Karpas-422 (cell line): ENCODE measurements around the gene WASL. TPM values are rescaled to one million over a fixed set of nuclear protein-coding genes. Genes with fewer than 3 reads are reported as not detected.

Experiments
- DNase-seq: peaks from one replicate; pipeline ENCODE4 v3.0.0-alpha.2; 2015
- H2AFZ ChIP-seq: fragments of 200-600 bp; sonication (generic); 2 replicates; pipeline ENCODE4 v1.6.1; 2014; ENCODE audit warnings: antibody characterized with exemption, low read length, mixed read lengths
- H3K27ac ChIP-seq: fragments of 200-600 bp; sonication (generic); 2 replicates; pipeline ENCODE4 v1.5.1; 2014; ENCODE audit warnings: mild to moderate bottlenecking, low read length, moderate library complexity
- H3K27me3 ChIP-seq: fragments of 200-600 bp; sonication (generic); 2 replicates; pipeline ENCODE4 v1.6.1; 2014; ENCODE audit warnings: low read length, mixed read lengths
- H3K36me3 ChIP-seq: fragments of 200-600 bp; sonication (generic); 2 replicates; pipeline ENCODE4 v1.6.1; 2014; ENCODE audit warnings: low read length, mixed read lengths; ENCODE audit not compliant: insufficient read depth
- H3K4me1 ChIP-seq: fragments of 200-600 bp; sonication (generic); 2 replicates; pipeline ENCODE4 v1.6.1; 2014; ENCODE audit warnings: mild to moderate bottlenecking, low read length, mixed read lengths
- H3K4me2 ChIP-seq: fragments of 200-600 bp; sonication (generic); 2 replicates; pipeline ENCODE4 v1.6.1; 2014; ENCODE audit warnings: low read length, low read depth, mild to moderate bottlenecking; ENCODE audit not compliant: poor library complexity, severe bottlenecking
- H3K4me3 ChIP-seq: fragments of 200-600 bp; sonication (generic); 2 replicates; pipeline ENCODE4 v1.5.1; 2014; ENCODE audit warnings: mild to moderate bottlenecking, antibody characterized with exemption, low read length, mixed read lengths
- H3K79me2 ChIP-seq: fragments of 200-600 bp; sonication (generic); 2 replicates; pipeline ENCODE4 v1.6.1; 2014; ENCODE audit warnings: mild to moderate bottlenecking, low read length, mixed read lengths
- H3K9ac ChIP-seq: fragments of 200-600 bp; sonication (generic); 2 replicates; pipeline ENCODE4 v1.6.0; 2014; ENCODE audit warnings: low read length
- H3K9me2 ChIP-seq: fragments of 200-600 bp; sonication (generic), shearing (Covaris generic); replicated peaks from 2 replicates; pipeline ENCODE4 v1.6.0; 2014; ENCODE audit warnings: mild to moderate bottlenecking, low read length, moderate library complexity; ENCODE audit not compliant: insufficient read depth
- H3K9me3 ChIP-seq: fragments of 300-700, 200-600 bp; sonication (generic); 2 replicates; pipeline ENCODE4 v1.6.1; 2014; ENCODE audit warnings: low read length, mixed read lengths
- H4K20me1 ChIP-seq: fragments of 200-600 bp; sonication (generic); 2 replicates; pipeline ENCODE4 v1.6.1; 2014; ENCODE audit warnings: mild to moderate bottlenecking, antibody characterized with exemption, low read length, low read depth; ENCODE audit not compliant: insufficient read depth
- total RNA-seq: library from RNA; depleted of rRNA; stranded (reverse); fragments of >200 nt; shearing (Covaris generic); gene quantifications from 2 replicates; pipeline ENCODE4 v1.2.3, GENCODE V29; 2014; ENCODE audit warnings: low replicate concordance

The WASL gene
- total RNA-seq, 1 experiment from 2014 or later, result 12.1 TPM

DNA sequence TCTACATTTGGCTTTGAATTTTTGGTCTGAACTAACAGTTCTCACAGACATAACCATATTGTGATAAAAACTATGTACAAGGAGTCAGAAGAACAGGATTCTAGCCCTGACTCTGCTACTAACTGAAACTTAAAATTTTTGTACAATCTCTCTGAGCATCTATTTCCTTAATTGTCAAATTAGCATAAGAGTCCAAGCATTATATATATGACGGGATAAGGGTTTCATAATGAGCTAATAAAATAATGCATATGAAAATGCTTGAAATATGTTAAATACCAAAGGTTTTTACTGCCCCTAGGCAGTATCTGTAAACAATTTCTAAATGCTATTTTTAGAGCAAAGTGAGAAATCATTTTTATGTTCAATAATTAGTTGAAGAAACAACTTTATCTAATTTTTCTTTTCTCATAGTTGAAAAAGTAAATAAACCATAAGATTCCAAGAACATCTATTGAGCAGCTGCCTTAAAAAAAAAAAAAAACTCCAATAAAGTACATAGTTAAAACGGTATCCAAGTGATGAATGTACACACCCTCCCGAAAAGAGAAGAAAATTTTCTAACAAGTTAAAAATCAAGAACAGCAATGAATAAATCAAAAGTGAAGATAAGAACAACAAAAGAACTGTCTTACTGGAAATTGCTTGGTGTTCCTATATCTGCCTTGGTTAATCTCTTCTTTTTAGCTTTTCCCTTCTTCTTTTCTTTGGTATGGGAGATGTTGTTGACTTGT is 52.7 kb downstream of the WASL start:
- Histone ChIP-seq H3K27me3 (no peaks in the 10 kb centered on the region), H3K79me2 (peaks cover 32% of the 10 kb centered on the region), H3K4me1 (no peaks in the 10 kb centered on the region), H3K9me2 (no peaks in the 10 kb centered on the region), H2AFZ (no peak overlapping the region), H3K27ac (no peak overlapping the region), H3K4me3 (no peak overlapping the region), H3K9me3 (no peaks in the 10 kb centered on the region), H3K36me3 (peaks cover 41% of the 10 kb centered on the region; the same call in 1 of the 2 replicates), H3K9ac (no peak overlapping the region), H3K4me2 (no peak overlapping the region), H4K20me1 (no peaks in the 10 kb centered on the region)
- DNase-seq, result no peak

GRCh38 chr7:123692471-123692877 is 56.3 kb downstream of the WASL start:
- H3K27ac ChIP-seq, result no peak overlapping the region
- H4K20me1 ChIP-seq, result no peaks in the 10 kb centered on the region
- H3K4me2 ChIP-seq, result no peak overlapping the region
- H3K36me3 ChIP-seq, result peaks cover 42% of the 10 kb centered on the region; the same call in 1 of the 2 replicates
- H3K4me3 ChIP-seq, result no peak overlapping the region
- H3K4me1 ChIP-seq, result no peaks in the 10 kb centered on the region
- no peak for DNase-seq
- no peak overlapping the region for H2AFZ ChIP-seq
- H3K9me3 ChIP-seq, result no peaks in the 10 kb centered on the region
- peaks cover 19% of the 10 kb centered on the region for H3K79me2 ChIP-seq
- no peaks in the 10 kb centered on the region for H3K27me3 ChIP-seq
- H3K9ac ChIP-seq, result no peak overlapping the region
- no peaks in the 10 kb centered on the region for H3K9me2 ChIP-seq

DNA sequence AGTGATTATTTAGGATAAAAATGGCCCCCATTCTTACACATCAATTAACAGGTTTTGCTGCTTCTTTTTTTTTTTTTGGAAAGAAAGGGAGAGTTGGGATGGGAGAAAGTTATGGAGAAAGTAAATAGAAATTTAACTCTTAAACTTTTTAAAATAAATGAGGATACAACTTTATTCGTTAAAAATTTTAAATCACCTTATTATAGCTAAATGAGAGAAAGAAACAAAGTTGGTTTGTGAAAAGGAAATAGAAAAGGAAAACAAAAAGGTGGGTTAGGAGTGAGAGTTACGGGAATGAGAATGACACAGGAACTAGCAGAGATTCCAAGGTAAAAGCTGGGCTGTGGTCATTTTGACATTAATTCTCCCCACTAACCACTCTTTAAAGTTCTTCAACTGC is 58.3 kb downstream of the WASL start:
- H3K4me1 ChIP-seq, result peaks cover 2% of the 10 kb centered on the region
- no peak overlapping the region for H3K4me2 ChIP-seq
- peaks cover 6% of the 10 kb centered on the region; the same call in 1 of the 2 replicates for H3K79me2 ChIP-seq
- H3K36me3 ChIP-seq, result peaks cover 39% of the 10 kb centered on the region; the same call in 1 of the 2 replicates
- no peaks in the 10 kb centered on the region for H3K9me3 ChIP-seq
- H3K27me3 ChIP-seq, result no peaks in the 10 kb centered on the region
- H3K9me2 ChIP-seq, result no peaks in the 10 kb centered on the region
- no peak overlapping the region for H3K9ac ChIP-seq
- no peaks in the 10 kb centered on the region for H4K20me1 ChIP-seq
- no peak for DNase-seq
- H3K27ac ChIP-seq, result no peak overlapping the region
- H3K4me3 ChIP-seq, result no peak overlapping the region
- H2AFZ ChIP-seq, result no peak overlapping the region

DNA sequence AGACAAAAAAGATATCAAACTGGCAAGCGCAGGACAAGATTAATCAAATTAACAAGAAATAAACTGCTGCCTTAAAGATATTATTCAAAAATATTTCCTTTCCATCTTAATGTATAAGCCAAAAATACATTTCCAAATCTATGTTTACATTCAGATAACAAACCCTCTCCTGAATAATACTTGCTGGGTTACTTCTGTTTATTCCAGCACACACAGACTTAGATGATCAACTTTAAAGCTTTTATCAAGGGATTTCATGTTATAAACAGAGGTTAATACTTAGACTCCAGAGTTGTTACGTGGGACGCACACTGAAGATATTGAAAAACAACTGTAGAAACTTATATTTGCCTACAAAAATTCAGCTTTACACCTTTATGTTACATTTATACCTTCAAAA is 59.6 kb downstream of the WASL start:
- H3K27ac ChIP-seq, result no peak overlapping the region
- no peak for DNase-seq
- H3K27me3 ChIP-seq, result no peaks in the 10 kb centered on the region
- H3K4me3 ChIP-seq, result no peak overlapping the region
- peaks cover 6% of the 10 kb centered on the region; the same call in 1 of the 2 replicates for H3K79me2 ChIP-seq
- H4K20me1 ChIP-seq, result no peaks in the 10 kb centered on the region
- H3K9me3 ChIP-seq, result no peaks in the 10 kb centered on the region
- H3K36me3 ChIP-seq, result peaks cover 35% of the 10 kb centered on the region; the same call in 1 of the 2 replicates
- peaks cover 10% of the 10 kb centered on the region for H3K4me1 ChIP-seq
- H3K9ac ChIP-seq, result no peak overlapping the region
- H2AFZ ChIP-seq, result no peak overlapping the region
- no peaks in the 10 kb centered on the region for H3K9me2 ChIP-seq
- H3K4me2 ChIP-seq, result no peak overlapping the region

GRCh38 chr7:123687727-123688126 is 61.1 kb downstream of the WASL start:
- H3K27me3 ChIP-seq, result no peaks in the 10 kb centered on the region
- no peak overlapping the region for H3K4me2 ChIP-seq
- H3K79me2 ChIP-seq, result peaks cover 6% of the 10 kb centered on the region; the same call in 1 of the 2 replicates
- H3K9me3 ChIP-seq, result no peaks in the 10 kb centered on the region
- H3K9me2 ChIP-seq, result no peaks in the 10 kb centered on the region
- no peak overlapping the region for H3K9ac ChIP-seq
- H3K36me3 ChIP-seq, result peaks cover 33% of the 10 kb centered on the region; the same call in 1 of the 2 replicates
- H3K4me1 ChIP-seq, result peaks cover 10% of the 10 kb centered on the region
- H2AFZ ChIP-seq, result no peak overlapping the region
- DNase-seq, result no peak
- H4K20me1 ChIP-seq, result no peaks in the 10 kb centered on the region
- no peak overlapping the region for H3K27ac ChIP-seq
- H3K4me3 ChIP-seq, result no peak overlapping the region

DNA sequence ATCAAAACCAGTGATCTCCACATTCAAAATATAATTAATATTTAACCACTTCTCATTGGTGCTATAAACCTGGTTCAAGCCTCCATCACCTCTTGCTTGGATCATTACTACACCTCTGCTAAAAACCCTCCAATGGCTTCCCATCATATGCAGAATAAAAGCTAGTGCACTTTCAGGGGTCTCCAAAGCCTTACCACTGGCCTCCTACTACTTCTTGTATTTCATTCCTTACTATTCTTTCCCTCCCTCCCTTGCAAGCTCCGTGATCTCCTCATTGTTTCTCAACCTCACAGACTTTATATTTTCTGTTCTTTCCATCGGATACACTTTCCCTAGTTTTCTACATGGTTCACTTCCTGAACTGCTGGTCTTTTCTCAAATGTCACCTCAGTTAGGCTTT is 61.6 kb downstream of the WASL start:
- DNase-seq, result no peak
- Histone ChIP-seq H3K9ac (no peak overlapping the region), H3K27me3 (no peaks in the 10 kb centered on the region), H2AFZ (no peak overlapping the region), H3K9me2 (no peaks in the 10 kb centered on the region), H3K79me2 (peaks cover 6% of the 10 kb centered on the region; the same call in 1 of the 2 replicates), H3K4me1 (peaks cover 10% of the 10 kb centered on the region), H3K9me3 (no peaks in the 10 kb centered on the region), H3K36me3 (peaks cover 29% of the 10 kb centered on the region; the same call in 1 of the 2 replicates), H3K4me3 (no peak overlapping the region), H3K4me2 (no peak overlapping the region), H3K27ac (no peak overlapping the region), H4K20me1 (no peaks in the 10 kb centered on the region)

- H3K27ac ChIP-seq, result no peak overlapping the region
- no peaks in the 10 kb centered on the region for H3K27me3 ChIP-seq
- no peaks in the 10 kb centered on the region for H3K9me3 ChIP-seq
- no peak overlapping the region for H3K9ac ChIP-seq
- H3K79me2 ChIP-seq, result no peaks in the 10 kb centered on the region
- no peaks in the 10 kb centered on the region for H3K9me2 ChIP-seq
- H3K36me3 ChIP-seq, result peaks cover 22% of the 10 kb centered on the region; the same call in 1 of the 2 replicates
- H2AFZ ChIP-seq, result no peak overlapping the region
- H3K4me1 ChIP-seq, result peaks cover 10% of the 10 kb centered on the region
- peak; percentile 83 for DNase-seq
- no peak overlapping the region for H3K4me3 ChIP-seq
- H3K4me2 ChIP-seq, result no peak overlapping the region
- peaks cover 5% of the 10 kb centered on the region; the same call in 1 of the 2 replicates for H4K20me1 ChIP-seq
These were observed 66.1 kb downstream of the WASL start for GRCh38 chr7:123682690-123683089.

DNA sequence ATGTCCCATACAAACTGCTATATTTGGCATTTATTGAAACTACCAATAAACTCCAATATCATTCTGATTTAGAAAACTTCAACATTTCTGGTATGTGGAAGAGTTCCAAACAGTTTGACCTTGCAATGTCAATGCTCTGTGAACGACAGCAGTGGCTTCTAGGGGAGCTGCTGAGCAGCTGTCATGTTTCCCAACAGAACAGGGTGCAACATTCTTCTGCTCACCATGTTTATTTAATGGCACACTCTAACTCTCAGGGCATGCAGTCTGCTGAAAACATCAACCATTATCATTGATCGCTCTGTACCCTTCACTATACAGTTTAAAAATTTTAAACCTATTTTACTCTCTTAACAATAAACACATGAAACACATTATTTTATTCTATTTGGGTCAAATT is 67.2 kb downstream of the WASL start:
- DNase-seq, result no peak
- peaks cover 5% of the 10 kb centered on the region; the same call in 1 of the 2 replicates for H4K20me1 ChIP-seq

More for the DNA sequence above, 67.2 kb downstream of the WASL start:
- Histone ChIP-seq H3K36me3 (peaks cover 22% of the 10 kb centered on the region; the same call in 1 of the 2 replicates), H3K9ac (no peak overlapping the region), H3K4me2 (no peak overlapping the region), H3K4me3 (no peak overlapping the region), H3K9me2 (no peaks in the 10 kb centered on the region), H3K4me1 (peaks cover 10% of the 10 kb centered on the region), H2AFZ (no peak overlapping the region), H3K27me3 (no peaks in the 10 kb centered on the region), H3K27ac (no peak overlapping the region), H3K79me2 (no peaks in the 10 kb centered on the region), H3K9me3 (no peaks in the 10 kb centered on the region)
